ENCODE measurements around the gene FAAP20.
A peak's percentile ranks its signal among the peaks of the same experiment; 100 is the strongest.

Gene FAAP20

GRCh38 chr1:2230781-2231531, 36.4 kb upstream of the FAAP20 start:
- Histone ChIP-seq H3K4me1 (ENCODE audit: control insufficient read depth, insufficient read depth, low read length) (peaks cover 15% of the 10 kb centered on the region), H3K9me3 (ENCODE audit: control insufficient read depth, insufficient read depth, low read depth, low read length) (no peaks in the 10 kb centered on the region), H3K4me3 (ENCODE audit: low read depth, low read length) (peak overlapping the region; percentile 78), H3K27ac (ENCODE audit: extremely low read depth, low read depth, low read length) (peak overlapping the region; percentile 90), H3K36me3 (ENCODE audit: control insufficient read depth in 2 of 2, insufficient read depth in 1 of 2, low read length in 2 of 2) (peaks cover 0 to 29% of the 10 kb centered on the region in 2 experiments; a peak in 1 of 3 replicates)
- ChIA-PET CTCF (interaction anchor here (0.6 to 1.5 kb wide), 4 partner anchors 35 to 84 kb away, joined by 3 to 7 read pairs (median 3); partner anchors contain the start of gene FAAP20), POLR2A (interaction anchor here (0.7 to 1.8 kb wide), 7 partner anchors 18 to 160 kb away, joined by 3 to 6 read pairs (median 3); partner anchors contain the start of genes MORN1 and RER1)
- no peak for TF ChIP-seq ZNF664 (tag by site-specific recombination; IDR thresholded peaks at IDR 0.05)
- peak; percentile 28 for TF ChIP-seq KLF9 (tag by site-specific recombination; IDR thresholded peaks at IDR 0.05; ENCODE audit: low read depth)
- TF ChIP-seq ZEB2 (tag by site-specific recombination; IDR thresholded peaks at IDR 0.05): peak; percentile 34; the same call in 1 of the 2 replicates
- no peak for TF ChIP-seq ZIC2 (tag by site-specific recombination; IDR thresholded peaks at IDR 0.05)
- TF ChIP-seq ZNF423 (tag by site-specific recombination; IDR thresholded peaks at IDR 0.05): no peak
- no peak for TF ChIP-seq BCL6B (tag by site-specific recombination; IDR thresholded peaks at IDR 0.05)
- 0 out of 2 replicates have a peak, but pooled peaks have one; percentile 8 for TF ChIP-seq ZXDB (tag by site-specific recombination; IDR thresholded peaks at IDR 0.05)
- TF ChIP-seq ZNF404 (tag by site-specific recombination; IDR thresholded peaks at IDR 0.05): no peak
- no peak for TF ChIP-seq ZNF544 (tag by site-specific recombination; IDR thresholded peaks at IDR 0.05)
- no peak for TF ChIP-seq ZBTB6 (tag by site-specific recombination; IDR thresholded peaks at IDR 0.05)
- no peak for TF ChIP-seq ZNF488 (tag by site-specific recombination; IDR thresholded peaks at IDR 0.05)
- no peak for TF ChIP-seq ZNF248 (tag by site-specific recombination; IDR thresholded peaks at IDR 0.05)
- TF ChIP-seq PBX3 (CRISPR knock-in tag; IDR thresholded peaks at IDR 0.05): no peak
- TF ChIP-seq ZNF501 (tag by site-specific recombination; IDR thresholded peaks at IDR 0.05): 0 out of 2 replicates have a peak, but pooled peaks have one; percentile 2
- no peak for TF ChIP-seq ZNF701 (tag by site-specific recombination; IDR thresholded peaks at IDR 0.05)
- TF ChIP-seq HOXC10 (CRISPR knock-in tag; IDR thresholded peaks at IDR 0.05): no peak
- TF ChIP-seq WT1 (tag by site-specific recombination; IDR thresholded peaks at IDR 0.05): no peak
- TF ChIP-seq ZNF585B (tag by site-specific recombination; IDR thresholded peaks at IDR 0.05): no peak
- no peak for TF ChIP-seq SETDB1 (IDR thresholded peaks at IDR 0.05; ENCODE audit: insufficient read length, low read length)
- TF ChIP-seq ZBTB11 (tag by site-specific recombination; conservative IDR thresholded peaks at IDR 0.05; ENCODE audit: low read depth): no peak
- no peak for TF ChIP-seq AEBP2 (tag by site-specific recombination; IDR thresholded peaks at IDR 0.05; ENCODE audit: borderline replicate concordance)
- TF ChIP-seq ZNF792 (tag by site-specific recombination; IDR thresholded peaks at IDR 0.05): no peak
- TF ChIP-seq ZNF112 (tag by site-specific recombination; IDR thresholded peaks at IDR 0.05): no peak
- TF ChIP-seq ZNF548 (tag by site-specific recombination; IDR thresholded peaks at IDR 0.05): no peak
- peak; percentile 51 for TF ChIP-seq HIC1 (tag by site-specific recombination; IDR thresholded peaks at IDR 0.05)
- no peak for TF ChIP-seq ZNF121 (tag by site-specific recombination; IDR thresholded peaks at IDR 0.05)
- TF ChIP-seq ZNF837 (tag by site-specific recombination; IDR thresholded peaks at IDR 0.05): no peak
